H1 (cell line): ENCODE measurements around the gene NT5C1A. TPM values are rescaled to one million over a fixed set of nuclear protein-coding genes. Genes with fewer than 3 reads are reported as not detected.

ENCODE experiments used
- CTCF ChIA-PET: fragments of 300-600 bp; sonication (Branson Sonifier 250); formaldehyde crosslinking; loops from one replicate; lab custom pipeline; 2021; ENCODE audit not compliant: partially characterized antibody; lab: Charles Lee
- POLR2A ChIA-PET: fragments of 300-600 bp; sonication (Branson Sonifier 250); formaldehyde crosslinking; loops from one replicate; lab custom pipeline; 2021; ENCODE audit warnings: inconsistent platforms; ENCODE audit not compliant: partially characterized antibody; lab: Charles Lee
- DNase-seq, 2 experiments: peaks; one replicate each; pipeline versions ENCODE4 v3.0.0 to v3.0.0-alpha.2; 2010 to 2022; ENCODE audit warnings: low spot score in 2 of 2, low read depth in 1 of 2, mixed read lengths in 1 of 2
- FAIRE-seq: peaks from 2 replicates; lab custom pipeline; 2011; peaks lifted over from hg19 to GRCh38; lab: Jason Lieb, UNC
- H2AFZ ChIP-seq: 2 replicates; pipeline ENCODE4 v1.8.1; 2012; ENCODE audit warnings: low read length, inconsistent platforms
- H2AK5ac ChIP-seq: 2 replicates; pipeline ENCODE4 v1.6.1; 2013; ENCODE audit warnings: low read depth, low read length
- H2BK120ac ChIP-seq: replicated peaks from 2 replicates; pipeline ENCODE3; 2013; ENCODE audit warnings: low read depth, low read length, inconsistent platforms
- H2BK12ac ChIP-seq: 2 replicates; pipeline ENCODE4 v1.6.1; 2013; ENCODE audit warnings: low read depth, low read length
- H2BK15ac ChIP-seq: 2 replicates; pipeline ENCODE4 v1.6.1; 2013; ENCODE audit warnings: low read length
- H2BK20ac ChIP-seq: 2 replicates; pipeline ENCODE4 v1.6.1; 2013; ENCODE audit warnings: low read length
- H2BK5ac ChIP-seq: 2 replicates; pipeline ENCODE4 v1.6.1; 2013; ENCODE audit warnings: low read depth, low read length
- H3K14ac ChIP-seq: 2 replicates; pipeline ENCODE4 v1.6.1; 2013; ENCODE audit warnings: inconsistent platforms; ENCODE audit not compliant: insufficient read length
- H3K18ac ChIP-seq: 2 replicates; pipeline ENCODE4 v1.6.1; 2013; ENCODE audit warnings: low read length; ENCODE audit errors: extremely low read depth
- H3K23ac ChIP-seq: 2 replicates; pipeline ENCODE4 v1.6.1; 2013; ENCODE audit warnings: inconsistent platforms; ENCODE audit not compliant: insufficient read length
- H3K23me2 ChIP-seq: 2 replicates; pipeline ENCODE4 v1.6.1; 2013; ENCODE audit warnings: low read depth, low read length
- H3K27ac ChIP-seq: 2 replicates; pipeline ENCODE4 v1.6.1; 2011; ENCODE audit warnings: low read depth, low read length, inconsistent platforms
- H3K27me3 ChIP-seq, 4 experiments: replicated peaks in 1 of 4; 1 replicate in 1 of 4; 2 replicates in 3 of 4; pipeline versions ENCODE4 v1.6.1 to v1.8.1; 2011 to 2013; ENCODE audit warnings: low read length in 3 of 4, mild to moderate bottlenecking in 3 of 4, inconsistent platforms in 2 of 4, mixed read lengths in 2 of 4, moderate library complexity in 1 of 4; ENCODE audit not compliant: control insufficient read depth in 3 of 4, insufficient read depth in 3 of 4; ENCODE audit errors: extremely low read depth in 1 of 4
- H3K36me3 ChIP-seq, 4 experiments: 2 replicates each; pipeline versions ENCODE4 v1.6.1 to v1.8.1; 2011 to 2013; ENCODE audit warnings: mild to moderate bottlenecking in 4 of 4, low read length in 3 of 4, moderate library complexity in 2 of 4, control low read depth in 1 of 4, inconsistent platforms in 1 of 4; ENCODE audit not compliant: insufficient read depth in 4 of 4, control insufficient read depth in 2 of 4
- H3K4ac ChIP-seq: replicated peaks from 2 replicates; pipeline ENCODE3; 2013; ENCODE audit warnings: low read length, low read depth, mixed read lengths, inconsistent platforms; ENCODE audit not compliant: insufficient read length
- H3K4me1 ChIP-seq, 4 experiments: replicated peaks in 1 of 4; 1 replicate in 1 of 4; 2 replicates in 3 of 4; pipeline versions ENCODE4 v1.6.1 to v1.8.1; 2011 to 2013; ENCODE audit warnings: low read length in 3 of 4, inconsistent platforms in 2 of 4, mixed read lengths in 1 of 4; ENCODE audit not compliant: insufficient read depth in 4 of 4, control insufficient read depth in 3 of 4
- H3K4me2 ChIP-seq, 2 experiments: 2 replicates each; pipeline versions ENCODE4 v1.6.1 to v1.8.1; 2011 to 2013; ENCODE audit warnings: low read depth in 2 of 2, low read length in 2 of 2, control low read depth in 1 of 2, inconsistent platforms in 1 of 2, mild to moderate bottlenecking in 1 of 2; ENCODE audit not compliant: insufficient read depth in 1 of 2
- H3K4me3 ChIP-seq, 4 experiments: fragments of 200-600, 300-600 bp in 1 of 4; sonication (generic), shearing (Covaris generic), sonication (Bioruptor Twin) in 1 of 4; 2 replicates each; pipeline versions ENCODE4 v1.5.1 to v1.8.1; 2011 to 2016; ENCODE audit warnings: low read length in 4 of 4, low read depth in 3 of 4, control low read depth in 2 of 4, inconsistent platforms in 2 of 4, mild to moderate bottlenecking in 2 of 4, mixed read lengths in 1 of 4, moderate library complexity in 1 of 4; ENCODE audit not compliant: insufficient read depth in 2 of 4; ENCODE audit errors: extremely low read depth in 1 of 4
- H3K56ac ChIP-seq: replicated peaks from 2 replicates; pipeline ENCODE3; 2013; ENCODE audit warnings: low read depth, mild to moderate bottlenecking, mixed read lengths, low read length, inconsistent platforms; ENCODE audit not compliant: insufficient read length
- H3K79me1 ChIP-seq: 2 replicates; pipeline ENCODE4 v1.6.1; 2013; ENCODE audit warnings: low read depth, low read length, control low read depth
- H3K79me2 ChIP-seq, 2 experiments: 2 replicates each; pipeline versions ENCODE4 v1.6.1 to v1.8.1; 2012 to 2013; ENCODE audit warnings: low read length in 2 of 2, mild to moderate bottlenecking in 2 of 2, inconsistent platforms in 1 of 2; ENCODE audit not compliant: insufficient read depth in 2 of 2, control insufficient read depth in 1 of 2
- H3K9ac ChIP-seq, 4 experiments: replicated peaks in 1 of 4; 1 replicate in 1 of 4; 2 replicates in 3 of 4; pipeline versions ENCODE4 v1.6.1 to v1.8.1; 2011 to 2013; ENCODE audit warnings: low read depth in 3 of 4, low read length in 3 of 4, control low read depth in 2 of 4, mild to moderate bottlenecking in 2 of 4, moderate library complexity in 2 of 4, inconsistent platforms in 1 of 4; ENCODE audit errors: extremely low read depth in 1 of 4
- H3K9me3 ChIP-seq, 2 experiments: 2 replicates each; pipeline versions ENCODE4 v1.6.1 to v1.8.1; 2012 to 2013; ENCODE audit warnings: mild to moderate bottlenecking in 2 of 2, moderate library complexity in 2 of 2, control low read depth in 1 of 2, inconsistent platforms in 1 of 2, low read depth in 1 of 2, low read length in 1 of 2, mixed read lengths in 1 of 2; ENCODE audit not compliant: insufficient read depth in 2 of 2
- H4K20me1 ChIP-seq, 2 experiments: replicated peaks in 1 of 2; 2 replicates each; pipeline versions ENCODE3 to v1.8.1; 2011 to 2013; ENCODE audit warnings: inconsistent platforms in 2 of 2, low read length in 2 of 2, mild to moderate bottlenecking in 1 of 2; ENCODE audit not compliant: insufficient read depth in 2 of 2, control insufficient read depth in 1 of 2
- H4K5ac ChIP-seq: 2 replicates; pipeline ENCODE4 v1.6.1; 2013; ENCODE audit warnings: low read length, low read depth, mixed read lengths, inconsistent platforms; ENCODE audit not compliant: insufficient read length
- H4K8ac ChIP-seq: 2 replicates; pipeline ENCODE4 v1.8.0; 2013; ENCODE audit warnings: mild to moderate bottlenecking, moderate library complexity, low read length, inconsistent platforms; ENCODE audit not compliant: insufficient read depth; ENCODE audit errors: extremely low read depth
- H4K91ac ChIP-seq: replicated peaks from 2 replicates; pipeline ENCODE3; 2013; ENCODE audit warnings: low read length, mixed read lengths, inconsistent platforms; ENCODE audit not compliant: insufficient read length
- CBX8 ChIP-seq: fragments of 300-800, 300-1000 bp; sonication (generic); IDR thresholded peaks from 2 replicates; pipeline ENCODE4 v1.7.1; 2016; ENCODE audit warnings: low read depth, low read length, borderline replicate concordance
- CHD1 ChIP-seq: IDR thresholded peaks from 2 replicates; pipeline ENCODE4 v1.6.1; 2012; ENCODE audit warnings: low read depth, low read length, improper control_type of control experiment
- CREB1 ChIP-seq: IDR thresholded peaks from 2 replicates; pipeline ENCODE4 v1.6.1; 2012; ENCODE audit warnings: inconsistent platforms
- CTBP2 ChIP-seq: IDR thresholded peaks from 2 replicates; pipeline ENCODE4 v1.7.0; 2011; ENCODE audit warnings: borderline replicate concordance, mild to moderate bottlenecking, moderate library complexity, mixed read lengths, low read length; ENCODE audit not compliant: insufficient read depth, insufficient read length
- EP300 ChIP-seq, 2 experiments: IDR thresholded peaks; 1 replicate in 1 of 2; 2 replicates in 1 of 2; pipeline ENCODE4 v1.6.1; 2011 to 2012; ENCODE audit warnings: low read depth in 2 of 2, low read length in 2 of 2, mild to moderate bottlenecking in 2 of 2, borderline replicate concordance in 1 of 2, inconsistent platforms in 1 of 2, moderate library complexity in 1 of 2
- GTF2F1 ChIP-seq: IDR thresholded peaks from 2 replicates; pipeline ENCODE4 v1.6.1; 2012; ENCODE audit warnings: low read depth, low read length, improper control_type of control experiment, borderline replicate concordance
- MAX ChIP-seq: IDR thresholded peaks from 2 replicates; pipeline ENCODE4 v1.6.1; 2012; ENCODE audit warnings: inconsistent platforms
- PHF8 ChIP-seq: fragments of 200-600 bp; sonication (generic); conservative IDR thresholded peaks from 2 replicates; pipeline ENCODE4 v1.7.1; 2012; ENCODE audit warnings: low read depth, mild to moderate bottlenecking, inconsistent platforms, low read length, moderate library complexity
- POU5F1 ChIP-seq: IDR thresholded peaks from 2 replicates; pipeline ENCODE4 v1.6.1; 2011; ENCODE audit warnings: low read depth, mild to moderate bottlenecking, low read length, moderate library complexity
- SP2 ChIP-seq: IDR thresholded peaks from 2 replicates; pipeline ENCODE4 v1.6.1; 2012; ENCODE audit warnings: mild to moderate bottlenecking, low read length, inconsistent platforms
- SRF ChIP-seq: IDR thresholded peaks from 2 replicates; pipeline ENCODE4 v1.6.1; 2011; ENCODE audit warnings: mild to moderate bottlenecking, low read depth, low read length, moderate library complexity
- SUZ12 ChIP-seq: fragments of 200-600 bp; sonication (generic); IDR thresholded peaks from 2 replicates; pipeline ENCODE4 v1.6.1; 2012; ENCODE audit warnings: mild to moderate bottlenecking, inconsistent platforms, low read length, moderate library complexity, mixed read lengths
- TBP ChIP-seq: IDR thresholded peaks from 2 replicates; pipeline ENCODE4 v1.6.1; 2011; ENCODE audit warnings: low read depth, low read length, improper control_type of control experiment
- YY1 ChIP-seq: IDR thresholded peaks from 2 replicates; pipeline ENCODE4 v1.6.1; 2011; ENCODE audit warnings: low read depth, mild to moderate bottlenecking, low read length
- WGBS, 2 experiments: shearing (Covaris generic) in 1 of 2; methylation state at CpG; one replicate each; pipeline versions ENCODE4 v1.1.6 to v1.1.7; 2013 to 2015; ENCODE audit warnings: low lambda C conversion rate in 2 of 2, mixed read lengths in 2 of 2, inconsistent platforms in 1 of 2, low coverage in 1 of 2, missing lambda C conversion rate in 1 of 2; ENCODE audit not compliant: insufficient replicate concordance in 2 of 2, insufficient coverage in 1 of 2, insufficient read length in 1 of 2; ENCODE audit errors: extremely low coverage in 1 of 2, missing lambda C conversion rate in 1 of 2; 5-methylcytosine and 5-hydroxymethylcytosine counted together
- polyA plus RNA-seq, 7 experiments: library from polyadenylated mRNA; depleted of rRNA in 3 of 7; stranded (reverse) in 5 of 7; unstranded in 2 of 7; fragments of >200 nt in 5 of 7; fragments of 200-250 nt in 2 of 7; gene quantifications; 1 replicate in 5 of 7; 2 replicates in 1 of 7; 4 replicates in 1 of 7; pipeline versions ENCODE4 v1.2.1 to v1.2.3, GENCODE V29; 2011 to 2013; ENCODE audit warnings: missing spikeins in 2 of 7, mixed read lengths in 2 of 7
- total RNA-seq: library from RNA; stranded (reverse); fragmentation: NEBNext Ultra II Directional; extraction: Animal tissue kit (Norgen Biotek cat#: 25700); gene quantifications from 2 replicates; pipeline ENCODE4 v1.2.1, GENCODE V29; 2021

NT5C1A gene
- total and polyA plus RNA-seq, 2 of the 8 experiments (the other 6 are each of a cell fraction or from before 2014, with no cell fraction given) = not detected

GRCh38 chr1:39633422-39633821, 38.5 kb downstream of the NT5C1A start:
- CTCF ChIA-PET = interaction anchor here (0.8 to 16.5 kb wide), 5 partner anchors 20 to 89 kb away, joined by 3 to 337 read pairs (median 6); no protein-coding TSS in a partner anchor
- no peak overlapping the region for H3K56ac ChIP-seq
- no peak overlapping the region for H4K8ac ChIP-seq
- peaks cover under 1 to 48% (median 38%) of the 10 kb centered on the region in 4 experiments for H3K27me3 ChIP-seq
- H3K9me3 ChIP-seq = no peaks in the 10 kb centered on the region
- no peak overlapping the region for H2AK5ac ChIP-seq
- no peak overlapping the region for H3K27ac ChIP-seq
- H3K23me2 ChIP-seq = no peaks in the 10 kb centered on the region
- H3K23ac ChIP-seq = no peak overlapping the region
- FAIRE-seq (no peak), DNase-seq (no peak)
- no peak overlapping the region for H3K9ac ChIP-seq
- H2BK120ac ChIP-seq = no peak overlapping the region
- H3K4me3 ChIP-seq = peak overlapping the region in 3 of 4 experiments; percentile 29 to 53 (median 36); a peak in 5 of 8 replicates
- H3K4ac ChIP-seq = no peak overlapping the region
- H4K5ac ChIP-seq = no peak overlapping the region
- 88% methylated on average over 3 of the region's 3 CpGs; no CpG with 5 or more reads in 1 of the 2 experiments for WGBS, 2 experiments
- H3K18ac ChIP-seq = no peak overlapping the region
- no peak overlapping the region for H2BK5ac ChIP-seq
- H3K79me1 ChIP-seq = no peaks in the 10 kb centered on the region
- no peak overlapping the region for H3K14ac ChIP-seq
- no peaks in the 10 kb centered on the region for H3K79me2 ChIP-seq
- no peak overlapping the region for H2AFZ ChIP-seq
- peaks cover 0 to 5% of the 10 kb centered on the region in 2 experiments for H4K20me1 ChIP-seq
- no peaks in the 10 kb centered on the region for H3K36me3 ChIP-seq
- no peak overlapping the region for H2BK15ac ChIP-seq
- no peak overlapping the region for H2BK20ac ChIP-seq
- H2BK12ac ChIP-seq = 0 out of 2 replicates have a peak overlapping the region, but pooled peaks have one; percentile 39
- peaks cover 0 to 2% (median under 1%) of the 10 kb centered on the region in 4 experiments; a peak in 3 of 7 replicates for H3K4me1 ChIP-seq
- POLR2A ChIA-PET = interaction anchor here (1.5 to 1.7 kb wide), 2 partner anchors 13 to 22 kb away, joined by 4 to 6 read pairs; no protein-coding TSS in a partner anchor
- H3K4me2 ChIP-seq = peak overlapping the region; percentile 11 to 67; a peak in 3 of 4 replicates
- H4K91ac ChIP-seq = no peak overlapping the region
- TF ChIP-seq PHF8 (no peak), CREB1 (no peak), EP300 (IDR thresholded peaks at IDR 0.05; ENCODE audit: borderline replicate concordance in 1 of 2, low read depth in 2 of 2, low read length in 2 of 2) (no peak), SUZ12 (no peak), SP2 (no peak), POU5F1 (no peak), TBP (no peak), SRF (no peak), CHD1 (no peak), YY1 (no peak), CBX8 (no peak), MAX (no peak), GTF2F1 (no peak), CTBP2 (no peak)
